Measurements from ENCODE around the gene GLG1. TPM values are rescaled to one million over a fixed set of nuclear protein-coding genes. Genes with fewer than 3 reads are reported as not detected.

GLG1 gene
- total and polyA plus RNA-seq, 4 donors, result 107 to 149 (median 121) TPM

- no peak for DNase-seq (ENCODE audit: low read depth in 4 of 6, low spot score in 6 of 6)
- H3K36me3 ChIP-seq (ENCODE audit: control insufficient read depth, insufficient read depth, low read length), result peaks cover 39% of the 10 kb centered on the region
- WGBS (ENCODE audit: insufficient coverage), result 89% methylated on average over 5 of the region's 7 CpGs
Observed at GRCh38 chr16:74637742-74638453, 31.0 kb upstream of the GLG1 start.

DNA sequence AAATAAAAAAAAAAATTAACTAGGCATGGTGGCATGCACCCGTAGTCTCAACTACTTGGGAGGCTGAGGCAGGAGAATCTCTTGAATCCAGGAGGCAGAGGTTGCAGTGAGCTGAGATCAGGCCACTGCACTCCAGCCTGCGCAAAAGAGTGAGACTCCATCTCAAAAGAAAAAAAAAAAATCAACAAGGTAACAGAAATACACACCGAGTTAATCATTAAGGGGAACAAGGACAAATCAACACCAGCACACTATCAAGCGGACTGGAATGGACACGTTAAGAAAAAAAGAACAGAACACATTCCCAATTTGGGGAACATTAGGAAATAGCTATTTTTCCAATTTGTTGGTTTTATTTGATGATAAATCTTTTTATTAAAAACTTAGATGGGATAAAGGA lies 28.4 kb upstream of the GLG1 start:
- no peak for DNase-seq (ENCODE audit: low read depth in 4 of 6, low spot score in 6 of 6)
- no CpG with 5 or more reads among the region's 5 CpGs for WGBS (ENCODE audit: insufficient coverage)
- Histone ChIP-seq H3K36me3 (ENCODE audit: control insufficient read depth, insufficient read depth, low read length) (peaks cover 31% of the 10 kb centered on the region), H3K27ac (ENCODE audit: low read depth, low read length) (no peak overlapping the region), H3K4me3 (ENCODE audit: low read depth, low read length) (no peak overlapping the region), H3K27me3 (ENCODE audit: control insufficient read depth, insufficient read depth, low read length) (no peaks in the 10 kb centered on the region), H3K4me1 (ENCODE audit: control insufficient read depth, insufficient read depth, low read length) (no peaks in the 10 kb centered on the region), H3K9me3 (ENCODE audit: control insufficient read depth, insufficient read depth, low read length) (no peaks in the 10 kb centered on the region)

More at GRCh38 chr16:74637742-74638453, 31.0 kb upstream of the GLG1 start:
- H3K27ac ChIP-seq (ENCODE audit: low read depth, low read length), result no peak overlapping the region
- no peak overlapping the region for H3K4me3 ChIP-seq (ENCODE audit: low read depth, low read length)
- no peaks in the 10 kb centered on the region for H3K9me3 ChIP-seq (ENCODE audit: control insufficient read depth, insufficient read depth, low read length)
- no peaks in the 10 kb centered on the region for H3K27me3 ChIP-seq (ENCODE audit: control insufficient read depth, insufficient read depth, low read length)
- H3K4me1 ChIP-seq (ENCODE audit: control insufficient read depth, insufficient read depth, low read length), result no peaks in the 10 kb centered on the region

- whole genome bisulfite sequencing (ENCODE audit: insufficient coverage), result 100% methylated on average over 5 of the region's 7 CpGs
- Histone ChIP-seq H3K36me3 (ENCODE audit: control insufficient read depth, insufficient read depth, low read length) (peaks cover 37% of the 10 kb centered on the region), H3K4me1 (ENCODE audit: control insufficient read depth, insufficient read depth, low read length) (no peaks in the 10 kb centered on the region), H3K27me3 (ENCODE audit: control insufficient read depth, insufficient read depth, low read length) (no peaks in the 10 kb centered on the region), H3K9me3 (ENCODE audit: control insufficient read depth, insufficient read depth, low read length) (no peaks in the 10 kb centered on the region), H3K4me3 (ENCODE audit: low read depth, low read length) (no peak overlapping the region), H3K27ac (ENCODE audit: low read depth, low read length) (no peak overlapping the region)
- DNase-seq (ENCODE audit: low read depth in 4 of 6, low spot score in 6 of 6), result no peak
Observed at GRCh38 chr16:74633686-74634085, 26.8 kb upstream of the GLG1 start.

- peaks cover 51% of the 10 kb centered on the region for H3K36me3 ChIP-seq (ENCODE audit: control insufficient read depth, insufficient read depth, low read length)
- H3K9me3 ChIP-seq (ENCODE audit: control insufficient read depth, insufficient read depth, low read length), result no peaks in the 10 kb centered on the region
- peak in 1 of 6 donors; percentile 21 for DNase-seq (ENCODE audit: low read depth in 4 of 6, low spot score in 6 of 6)
- H3K27me3 ChIP-seq (ENCODE audit: control insufficient read depth, insufficient read depth, low read length), result no peaks in the 10 kb centered on the region
- WGBS (ENCODE audit: insufficient coverage), result 91% methylated on average over 5 of the region's 6 CpGs
- H3K27ac ChIP-seq (ENCODE audit: low read depth, low read length), result no peak overlapping the region
- no peak overlapping the region for H3K4me3 ChIP-seq (ENCODE audit: low read depth, low read length)
- no peaks in the 10 kb centered on the region for H3K4me1 ChIP-seq (ENCODE audit: control insufficient read depth, insufficient read depth, low read length)
Observed at GRCh38 chr16:74627506-74628220, 20.7 kb upstream of the GLG1 start.

DNA sequence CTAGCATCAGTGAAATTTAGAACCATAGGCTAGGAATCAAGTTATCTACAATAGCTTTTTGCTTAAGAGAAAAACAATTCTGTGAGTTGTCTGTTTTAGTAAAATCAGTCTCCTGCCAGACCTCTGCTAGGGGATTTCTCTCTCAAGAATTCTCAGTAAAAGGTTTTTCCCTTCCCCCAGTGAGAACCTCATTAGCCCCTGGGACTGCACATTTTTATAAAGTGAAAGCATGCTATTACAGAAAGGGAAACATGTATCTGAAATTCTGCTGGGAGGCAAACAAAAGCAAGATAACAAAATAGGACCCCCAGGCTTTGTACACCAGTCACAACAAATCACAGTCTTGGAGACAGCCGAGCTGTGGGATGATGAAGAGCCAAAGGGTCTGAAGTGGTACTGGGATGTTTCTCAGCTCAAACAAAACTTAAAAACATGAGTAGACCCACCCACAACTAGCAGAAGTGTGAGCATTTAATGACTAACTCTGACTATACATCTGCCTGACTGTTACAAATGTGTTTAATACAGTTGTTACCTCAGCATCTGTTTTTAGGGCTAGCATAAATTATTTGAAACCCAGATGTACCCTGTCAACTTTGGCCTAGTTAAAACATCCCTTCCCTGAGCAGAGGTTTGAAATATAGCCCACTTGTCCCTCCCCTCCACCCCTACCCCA lies 20.0 kb upstream of the GLG1 start:
- Histone ChIP-seq H3K27me3 (ENCODE audit: control insufficient read depth, insufficient read depth, low read length) (no peaks in the 10 kb centered on the region), H3K27ac (ENCODE audit: low read depth, low read length) (no peak overlapping the region), H3K36me3 (ENCODE audit: control insufficient read depth, insufficient read depth, low read length) (peaks cover 46% of the 10 kb centered on the region)

GRCh38 chr16:74625500-74626350 lies 18.8 kb upstream of the GLG1 start:
- H3K4me1 ChIP-seq (ENCODE audit: control insufficient read depth, insufficient read depth, low read length), result no peaks in the 10 kb centered on the region
- no peaks in the 10 kb centered on the region for H3K9me3 ChIP-seq (ENCODE audit: control insufficient read depth, insufficient read depth, low read length)
- DNase-seq (ENCODE audit: low read depth in 4 of 6, low spot score in 6 of 6), result no peak
- peaks cover 41% of the 10 kb centered on the region for H3K36me3 ChIP-seq (ENCODE audit: control insufficient read depth, insufficient read depth, low read length)
- H3K27ac ChIP-seq (ENCODE audit: low read depth, low read length), result no peak overlapping the region
- H3K27me3 ChIP-seq (ENCODE audit: control insufficient read depth, insufficient read depth, low read length), result no peaks in the 10 kb centered on the region
- WGBS (ENCODE audit: insufficient coverage), result 96% methylated on average over 6 of the region's 14 CpGs
- no peak overlapping the region for H3K4me3 ChIP-seq (ENCODE audit: low read depth, low read length)

More for the DNA sequence above, 20.0 kb upstream of the GLG1 start:
- H3K4me3 ChIP-seq (ENCODE audit: low read depth, low read length), result no peak overlapping the region
- no CpG with 5 or more reads among the region's 1 CpG for WGBS (ENCODE audit: insufficient coverage)
- H3K4me1 ChIP-seq (ENCODE audit: control insufficient read depth, insufficient read depth, low read length), result no peaks in the 10 kb centered on the region
- no peak for DNase-seq (ENCODE audit: low read depth in 4 of 6, low spot score in 6 of 6)
- H3K9me3 ChIP-seq (ENCODE audit: control insufficient read depth, insufficient read depth, low read length), result no peaks in the 10 kb centered on the region

DNA sequence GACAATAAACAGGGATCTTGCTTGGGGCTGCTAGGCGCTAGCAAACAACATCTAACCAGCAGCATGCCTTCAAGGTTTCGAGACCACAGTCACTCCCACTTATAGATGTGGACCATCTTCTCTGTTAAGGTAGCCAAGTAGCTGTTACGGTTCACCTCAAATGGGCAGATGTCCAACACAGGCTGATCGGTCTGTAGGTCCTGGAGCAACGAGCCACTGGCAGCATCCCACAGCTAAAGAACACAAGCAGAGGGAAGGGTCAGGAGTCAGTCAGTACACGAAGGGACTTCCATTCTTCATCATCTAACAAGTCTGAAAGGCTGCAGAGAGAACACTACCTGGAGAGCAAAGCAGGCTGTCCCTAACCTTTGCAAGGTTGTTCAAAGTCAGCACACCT lies 16.9 kb upstream of the GLG1 start:
- Histone ChIP-seq H3K27me3 (ENCODE audit: control insufficient read depth, insufficient read depth, low read length) (no peaks in the 10 kb centered on the region), H3K36me3 (ENCODE audit: control insufficient read depth, insufficient read depth, low read length) (peaks cover 37% of the 10 kb centered on the region), H3K9me3 (ENCODE audit: control insufficient read depth, insufficient read depth, low read length) (no peaks in the 10 kb centered on the region), H3K4me3 (ENCODE audit: low read depth, low read length) (no peak overlapping the region), H3K4me1 (ENCODE audit: control insufficient read depth, insufficient read depth, low read length) (peaks cover 4% of the 10 kb centered on the region), H3K27ac (ENCODE audit: low read depth, low read length) (no peak overlapping the region)
- WGBS (ENCODE audit: insufficient coverage), result 94% methylated on average over 6 of the region's 6 CpGs
- no peak for DNase-seq (ENCODE audit: low read depth in 4 of 6, low spot score in 6 of 6)

- H3K36me3 ChIP-seq (ENCODE audit: control insufficient read depth, insufficient read depth, low read length), result peaks cover 34% of the 10 kb centered on the region
- H3K4me3 ChIP-seq (ENCODE audit: low read depth, low read length), result no peak overlapping the region
- WGBS (ENCODE audit: insufficient coverage), result no CpG with 5 or more reads among the region's 4 CpGs
- peak in 5 of 6 donors; percentile 45 to 92 (median 56) for DNase-seq (ENCODE audit: low read depth in 4 of 6, low spot score in 6 of 6)
- H3K27ac ChIP-seq (ENCODE audit: low read depth, low read length), result no peak overlapping the region
- H3K9me3 ChIP-seq (ENCODE audit: control insufficient read depth, insufficient read depth, low read length), result no peaks in the 10 kb centered on the region
- no peaks in the 10 kb centered on the region for H3K27me3 ChIP-seq (ENCODE audit: control insufficient read depth, insufficient read depth, low read length)
- peaks cover 4% of the 10 kb centered on the region for H3K4me1 ChIP-seq (ENCODE audit: control insufficient read depth, insufficient read depth, low read length)
Observed at GRCh38 chr16:74623214-74623838, 16.4 kb upstream of the GLG1 start.

DNA sequence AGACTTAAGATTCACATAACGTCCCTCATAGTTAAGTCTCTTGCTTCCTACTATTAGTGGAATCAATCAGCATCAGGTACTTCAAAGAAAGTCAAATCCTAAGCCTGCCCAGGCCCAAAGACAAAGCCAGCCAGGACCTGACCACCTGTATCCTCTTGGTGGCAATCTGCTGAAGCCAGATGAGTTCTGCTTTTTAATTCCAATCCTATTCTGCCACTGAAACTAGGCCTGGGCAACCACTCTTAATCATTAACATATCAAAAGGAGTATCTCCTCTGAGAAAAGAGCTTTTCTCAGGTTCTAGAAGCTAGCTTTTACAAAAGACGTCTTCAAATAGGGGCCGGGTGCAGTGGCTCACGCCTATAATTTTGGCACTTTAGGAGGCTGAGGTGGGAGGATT lies 15.1 kb upstream of the GLG1 start:
- Histone ChIP-seq H3K27me3 (ENCODE audit: control insufficient read depth, insufficient read depth, low read length) (no peaks in the 10 kb centered on the region), H3K4me3 (ENCODE audit: low read depth, low read length) (no peak overlapping the region), H3K27ac (ENCODE audit: low read depth, low read length) (no peak overlapping the region), H3K36me3 (ENCODE audit: control insufficient read depth, insufficient read depth, low read length) (peaks cover 26% of the 10 kb centered on the region), H3K9me3 (ENCODE audit: control insufficient read depth, insufficient read depth, low read length) (no peaks in the 10 kb centered on the region), H3K4me1 (ENCODE audit: control insufficient read depth, insufficient read depth, low read length) (peaks cover 4% of the 10 kb centered on the region)
- 100% methylated on average over 2 of the region's 4 CpGs for WGBS (ENCODE audit: insufficient coverage)
- DNase-seq (ENCODE audit: low read depth in 4 of 6, low spot score in 6 of 6), result no peak

All from spinal cord (tissue), 10 donors.